ENCODE measurements around the gene RIMBP2.

- no peak for TF ChIP-seq CTCF (IDR thresholded peaks at IDR 0.05)
- TF ChIP-seq POLR2AphosphoS5 (IDR thresholded peaks at IDR 0.05; ENCODE audit: insufficient read depth in 1 of 2, low read depth in 1 of 2), result no peak
- TF ChIP-seq POLR2A (IDR thresholded peaks at IDR 0.05), result no peak
These were observed 21.6 kb upstream of the RIMBP2 start for GRCh38 chr12:130737731-130738130.

Data from vagina (tissue), 2 donors.